OCI-LY7 (cell line): ENCODE results near the gene TMEM223.

Source experiments
- CTCF ChIP-seq: fragments of 200-600 bp; sonication (generic); conservative IDR thresholded peaks from 2 replicates; pipeline ENCODE4 v1.5.1; 2014; ENCODE audit warnings: mild to moderate bottlenecking, antibody characterized with exemption, low read length, moderate library complexity, mixed read lengths
- EZH2phosphoT487 ChIP-seq: fragments of 200-600 bp; sonication (generic); IDR thresholded peaks from 2 replicates; pipeline ENCODE4 v1.6.1; 2018; ENCODE audit warnings: low read depth, borderline replicate concordance, mild to moderate bottlenecking, mixed run types, antibody characterized with exemption, low read length, moderate library complexity, mixed read lengths

DNA sequence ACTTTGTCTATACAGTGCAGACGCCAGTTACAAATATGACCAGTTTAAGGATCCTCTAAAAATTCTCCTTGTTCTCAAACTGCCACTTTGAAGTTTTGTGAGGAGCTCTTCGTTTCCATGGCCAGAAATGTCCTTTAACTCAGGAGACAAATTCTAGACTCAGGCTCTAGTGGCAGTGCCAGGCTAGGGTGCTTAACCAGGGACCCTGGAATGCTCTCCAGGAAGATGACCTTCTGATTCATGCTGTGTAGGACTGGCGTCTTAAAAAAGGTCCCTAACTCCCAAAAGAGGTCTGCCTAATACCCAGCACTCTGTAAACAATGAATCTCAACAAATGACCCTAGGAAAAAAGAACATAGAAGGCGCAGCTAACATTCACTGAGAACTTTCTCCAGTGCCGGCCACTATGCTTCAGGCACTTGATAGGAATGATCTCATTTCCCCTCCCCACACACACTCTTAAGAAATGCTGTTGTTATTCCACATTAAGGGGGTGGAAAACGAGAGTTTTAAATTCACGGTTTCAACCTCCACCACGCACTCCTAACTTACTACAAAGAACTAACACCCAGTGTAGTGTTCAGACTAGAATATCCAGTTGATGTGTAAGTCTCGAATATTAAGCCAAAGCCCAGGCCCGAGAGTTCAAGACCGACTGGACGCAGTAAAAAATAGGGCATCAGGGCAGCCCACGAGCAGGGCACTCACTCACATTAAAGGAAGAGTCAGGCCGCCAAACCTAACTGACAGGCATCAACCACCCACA is 12.7 kb upstream of the TMEM223 start:
- TF ChIP-seq CTCF (no peak), EZH2phosphoT487 (no peak)
